ENCODE data around the gene SDC3. TPM values are rescaled to one million over a fixed set of nuclear protein-coding genes. Genes with fewer than 3 reads are reported as not detected.

The SDC3 gene
- total RNA-seq, 1 experiment from 2014 or later, result 3.7 TPM

GRCh38 chr1:30898031-30898815 lies 10.3 kb downstream of the SDC3 start:
- intact Hi-C loops (cut with micrococcal nuclease; ENCODE audit: unreplicated experiment), result no loop called here
- POLR2A ChIA-PET, result no interaction called here
- no peak for DNase-seq
- Histone ChIP-seq H3K27me3 (replicated peaks; ENCODE audit: control insufficient read depth, insufficient read depth, low read length) (no peaks in the 10 kb centered on the region), H3K4me1 (no peaks in the 10 kb centered on the region), H3K4me3 (ENCODE audit: low read depth, low read length) (no peak overlapping the region), H3K36me3 (ENCODE audit: control insufficient read depth, insufficient read depth, low read length) (no peaks in the 10 kb centered on the region), H3K9me3 (no peaks in the 10 kb centered on the region)
- no peak for TF ChIP-seq CTCF (IDR thresholded peaks at IDR 0.05; ENCODE audit: insufficient read depth in 1 of 2, low read depth in 1 of 2, low read length in 1 of 2, severe bottlenecking in 1 of 2, unreplicated experiment in 1 of 2)
- BruUV-seq (replicated peaks), result no TSS peak
- no peak overlapping the region for H3K4me3 Mint-ChIP-seq (ENCODE audit: unreplicated experiment)
- no peaks in the 10 kb centered on the region for H3K4me1 Mint-ChIP-seq (ENCODE audit: low read depth, unreplicated experiment)
- no peak overlapping the region for H3K27ac Mint-ChIP-seq (ENCODE audit: unreplicated experiment)
- CTCF ChIA-PET, result no interaction called here
- no peaks in the 10 kb centered on the region for H3K9me3 Mint-ChIP-seq (ENCODE audit: unreplicated experiment)
- no peaks in the 10 kb centered on the region for H3K27me3 Mint-ChIP-seq (ENCODE audit: insufficient read depth, unreplicated experiment)
- no peaks in the 10 kb centered on the region for H3K36me3 Mint-ChIP-seq (ENCODE audit: insufficient read depth, unreplicated experiment)

DNA sequence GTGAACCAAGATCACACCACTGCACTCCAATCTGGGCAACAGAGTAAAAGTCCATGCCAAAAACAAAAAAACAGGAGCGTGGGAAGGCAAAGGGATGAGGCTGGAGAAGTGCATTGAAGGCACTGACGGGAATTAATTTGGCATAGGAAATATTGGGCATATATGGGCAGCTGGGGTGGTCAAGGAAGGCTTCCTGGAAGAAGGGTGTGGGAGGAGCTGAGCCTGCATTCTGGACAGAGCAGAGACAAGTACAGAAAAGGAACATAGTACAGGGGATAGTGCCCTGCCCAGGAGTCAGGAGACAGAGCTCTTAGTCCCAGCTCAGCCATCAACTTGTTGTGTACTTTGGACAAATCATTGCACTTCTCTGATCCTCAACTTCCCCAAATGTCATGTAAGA lies 11.7 kb downstream of the SDC3 start:
- BruUV-seq (replicated peaks), result no TSS peak
- H3K4me3 ChIP-seq (ENCODE audit: low read depth, low read length), result no peak overlapping the region
- H3K4me3 Mint-ChIP-seq (ENCODE audit: unreplicated experiment), result no peak overlapping the region
- CTCF ChIA-PET, result interaction anchor here (0.5 kb wide), 1 partner anchor 1456 kb away, joined by 5 read pairs; no protein-coding TSS in a partner anchor
- no peaks in the 10 kb centered on the region for H3K4me1 Mint-ChIP-seq (ENCODE audit: low read depth, unreplicated experiment)
- H3K27me3 ChIP-seq (replicated peaks; ENCODE audit: control insufficient read depth, insufficient read depth, low read length), result no peaks in the 10 kb centered on the region
- no peak overlapping the region for H3K27ac Mint-ChIP-seq (ENCODE audit: unreplicated experiment)
- no peak for TF ChIP-seq CTCF (IDR thresholded peaks at IDR 0.05; ENCODE audit: insufficient read depth in 1 of 2, low read depth in 1 of 2, low read length in 1 of 2, severe bottlenecking in 1 of 2, unreplicated experiment in 1 of 2)
- H3K27me3 Mint-ChIP-seq (ENCODE audit: insufficient read depth, unreplicated experiment), result no peaks in the 10 kb centered on the region
- no peaks in the 10 kb centered on the region for H3K36me3 Mint-ChIP-seq (ENCODE audit: insufficient read depth, unreplicated experiment)
- H3K4me1 ChIP-seq, result no peaks in the 10 kb centered on the region
- POLR2A ChIA-PET, result no interaction called here
- H3K36me3 ChIP-seq (ENCODE audit: control insufficient read depth, insufficient read depth, low read length), result no peaks in the 10 kb centered on the region
- no peaks in the 10 kb centered on the region for H3K9me3 Mint-ChIP-seq (ENCODE audit: unreplicated experiment)
- DNase-seq, result no peak
- no peaks in the 10 kb centered on the region for H3K9me3 ChIP-seq
- intact Hi-C loops (cut with micrococcal nuclease; ENCODE audit: unreplicated experiment), result no loop called here

DNA sequence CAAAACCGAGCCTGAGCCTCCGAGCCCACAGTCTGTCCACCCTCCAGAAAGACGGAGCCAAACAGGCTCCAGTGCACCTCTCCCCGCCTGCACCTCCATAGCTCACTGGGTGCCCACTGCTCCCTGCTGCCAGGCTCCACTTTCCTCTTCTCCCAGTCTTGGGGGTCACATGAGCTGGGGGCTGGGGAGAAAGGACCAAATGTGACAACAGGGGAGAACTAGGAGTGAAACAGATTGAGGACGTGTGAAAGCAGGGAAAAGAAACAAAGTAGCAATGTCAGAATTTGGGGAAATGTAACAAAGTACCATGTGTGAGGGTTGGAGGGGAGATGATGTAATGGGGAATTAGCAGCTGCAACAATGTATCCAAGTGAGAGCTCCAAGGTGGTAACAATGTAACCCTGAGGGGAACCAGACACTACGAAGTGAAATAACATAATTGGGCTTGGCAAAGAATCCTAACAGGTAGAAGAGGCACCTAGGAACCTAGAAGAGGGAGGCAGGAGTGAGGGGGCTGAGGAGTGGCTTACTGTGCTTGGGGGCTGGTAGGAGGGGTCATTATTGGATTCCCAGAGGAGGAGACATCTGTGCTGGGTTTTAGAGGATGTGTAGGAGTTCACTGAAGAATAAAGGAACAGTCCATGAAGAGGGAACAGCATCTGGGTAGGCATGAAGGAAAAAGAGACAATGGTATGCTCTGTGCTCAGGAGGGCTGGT lies 12.5 kb downstream of the SDC3 start:
- no peaks in the 10 kb centered on the region for H3K27me3 Mint-ChIP-seq (ENCODE audit: insufficient read depth, unreplicated experiment)
- CTCF ChIA-PET, result no interaction called here

More for the DNA sequence above, 12.5 kb downstream of the SDC3 start:
- Histone ChIP-seq H3K4me1 (no peaks in the 10 kb centered on the region), H3K36me3 (ENCODE audit: control insufficient read depth, insufficient read depth, low read length) (no peaks in the 10 kb centered on the region), H3K27me3 (replicated peaks; ENCODE audit: control insufficient read depth, insufficient read depth, low read length) (no peaks in the 10 kb centered on the region), H3K9me3 (no peaks in the 10 kb centered on the region), H3K4me3 (ENCODE audit: low read depth, low read length) (no peak overlapping the region)
- no peak overlapping the region for H3K4me3 Mint-ChIP-seq (ENCODE audit: unreplicated experiment)
- no peaks in the 10 kb centered on the region for H3K36me3 Mint-ChIP-seq (ENCODE audit: insufficient read depth, unreplicated experiment)
- POLR2A ChIA-PET, result no interaction called here
- intact Hi-C loops (cut with micrococcal nuclease; ENCODE audit: unreplicated experiment), result no loop called here
- BruUV-seq (replicated peaks), result no TSS peak
- H3K27ac Mint-ChIP-seq (ENCODE audit: unreplicated experiment), result no peak overlapping the region
- DNase-seq, result no peak
- no peaks in the 10 kb centered on the region for H3K9me3 Mint-ChIP-seq (ENCODE audit: unreplicated experiment)
- no peak for TF ChIP-seq CTCF (IDR thresholded peaks at IDR 0.05; ENCODE audit: insufficient read depth in 1 of 2, low read depth in 1 of 2, low read length in 1 of 2, severe bottlenecking in 1 of 2, unreplicated experiment in 1 of 2)
- no peaks in the 10 kb centered on the region for H3K4me1 Mint-ChIP-seq (ENCODE audit: low read depth, unreplicated experiment)
